Right cardiac atrium (tissue), 5 donors: ENCODE measurements around the gene KSR2. TPM values are rescaled to one million over a fixed set of nuclear protein-coding genes. Genes with fewer than 3 reads are reported as not detected.

Source experiments
- ATAC-seq, 2 donors: fragments of 200-7000 bp; cut with Tn5 transposase; one replicate each; pipeline versions ENCODE4 v1.8.0 to v1.9.1; 2020; ENCODE audit warnings: moderate library complexity in 2 of 2, mild to moderate bottlenecking in 1 of 2
- DNase-seq, 3 donors: peaks; one replicate each; pipeline ENCODE4 v3.0.0-alpha.2; 2020
- H3K27ac ChIP-seq: one replicate; pipeline ENCODE4 v1.5.1; 2013; ENCODE audit warnings: mild to moderate bottlenecking, low read length, control low read depth, moderate library complexity
- H3K27me3 ChIP-seq: one replicate; pipeline ENCODE4 v1.6.1; 2013; ENCODE audit not compliant: control insufficient read depth, insufficient read depth
- H3K4me1 ChIP-seq: one replicate; pipeline ENCODE4 v1.6.1; 2013; ENCODE audit warnings: low read length; ENCODE audit not compliant: control insufficient read depth, insufficient read depth
- H3K4me3 ChIP-seq: one replicate; pipeline ENCODE4 v1.5.1; 2013; ENCODE audit warnings: low read length, control low read depth
- H3K9me3 ChIP-seq: one replicate; pipeline ENCODE4 v1.6.1; 2013; ENCODE audit warnings: low read length; ENCODE audit not compliant: control insufficient read depth
- WGBS: extraction: QIAGEN DNeasy Blood & Tissue Kit; methylation state at CpG from one replicate; pipeline ENCODE4 v1.1.7; 2013; 5-methylcytosine and 5-hydroxymethylcytosine counted together
- intact Hi-C, 4 donors: fragments of 100-400 bp; cut with DNase I; formaldehyde crosslinking; loops; one replicate each; pipeline versions ENCODE4 v1.11.0 to v1.14.0; 2022 to 2023
- polyA plus RNA-seq: library from polyadenylated mRNA; stranded (reverse); fragments of 200-250 nt; gene quantifications from one replicate; pipeline ENCODE4 v1.2.3, GENCODE V29; 2013
- total RNA-seq, 4 donors: library from RNA; stranded (reverse); fragmentation: NEBNext Ultra II Directional; extraction: Animal tissue kit (Norgen Biotek cat#: 25700); gene quantifications; one replicate each; pipeline ENCODE4 v1.2.1, GENCODE V29; 2021
- donor health status: healthy with polysubstance abuse.
- donor health status: DM: no; HTN: yes; CAD: no.
- donor health status: DM: no; HTN: no; CAD: no.
- donor health status: DM: no; HTN: yes; CAD: no; lungs with severe emphysema.
- donor health status: DM: yes; HTN: yes; CAD: no.

KSR2 gene
- total and polyA plus RNA-seq, 5 donors, result 0.02 to 0.37 (median 0.03) TPM

DNA sequence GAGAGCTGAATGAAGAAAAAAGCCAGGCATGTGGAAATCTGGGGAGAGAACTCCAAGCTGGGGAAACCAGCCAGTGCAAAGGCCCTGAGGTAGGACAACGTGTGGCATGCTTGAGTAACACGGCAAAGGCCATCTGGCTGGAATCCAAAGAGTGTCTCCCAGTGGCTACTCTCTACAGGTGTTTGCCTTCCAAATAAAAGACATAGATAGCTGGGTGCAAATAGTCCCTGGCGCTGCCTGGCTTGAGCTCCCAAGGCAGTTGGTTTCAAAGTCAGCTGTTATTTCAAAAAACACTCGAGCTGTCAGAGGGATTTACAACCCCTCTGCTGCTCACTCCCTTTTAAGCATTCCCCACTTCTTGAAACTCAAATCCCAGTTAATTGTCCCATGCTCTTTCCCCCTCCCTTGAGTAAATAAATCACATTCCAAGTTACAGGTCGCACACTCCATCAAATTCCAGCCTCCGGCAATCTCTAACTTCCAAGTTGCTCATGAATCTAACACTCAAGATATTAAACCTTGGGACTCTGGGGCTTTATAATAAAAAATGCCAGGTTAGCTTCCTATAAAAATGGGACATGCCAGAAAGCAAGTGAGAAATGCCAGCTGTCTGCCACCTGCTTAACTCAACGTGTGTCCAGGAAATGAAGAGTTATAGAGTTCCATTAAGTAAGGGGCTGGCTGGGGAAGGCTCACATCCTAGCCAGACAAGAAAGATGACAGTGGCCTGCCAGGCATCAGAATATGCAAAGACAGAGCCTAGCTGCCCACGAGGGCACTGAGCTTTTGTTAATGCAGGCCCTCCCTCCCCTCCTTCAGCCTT, 473.7 kb downstream of the KSR2 start:
- intact Hi-C loops, result no loop called here
- 36% methylated on average over 8 of the region's 8 CpGs for WGBS

GRCh38 chr12:117491711-117492110, 477.1 kb downstream of the KSR2 start:
- ATAC-seq (no peak), DNase-seq (no peak)
- no peaks in the 10 kb centered on the region for H3K9me3 ChIP-seq
- WGBS, result 75% methylated on average over 7 of the region's 7 CpGs
- intact Hi-C loops, result no loop called here
- no peaks in the 10 kb centered on the region for H3K4me1 ChIP-seq
- H3K27me3 ChIP-seq, result no peaks in the 10 kb centered on the region
- no peak overlapping the region for H3K27ac ChIP-seq
- H3K4me3 ChIP-seq, result no peak overlapping the region

More for the DNA sequence above, 473.7 kb downstream of the KSR2 start:
- H3K27me3 ChIP-seq, result no peaks in the 10 kb centered on the region
- no peak for ATAC-seq
- H3K27ac ChIP-seq, result no peak overlapping the region
- no peaks in the 10 kb centered on the region for H3K9me3 ChIP-seq
- H3K4me3 ChIP-seq, result no peak overlapping the region
- no peak for DNase-seq
- peaks cover 3% of the 10 kb centered on the region for H3K4me1 ChIP-seq

- DNase-seq (no peak), ATAC-seq (no peak)
- no peak overlapping the region for H3K4me3 ChIP-seq
- intact Hi-C loops, result no loop called here
- no peaks in the 10 kb centered on the region for H3K9me3 ChIP-seq
- H3K4me1 ChIP-seq, result no peaks in the 10 kb centered on the region
- H3K27ac ChIP-seq, result no peak overlapping the region
- H3K27me3 ChIP-seq, result no peaks in the 10 kb centered on the region
- WGBS, result 76% methylated on average over 3 of the region's 3 CpGs
Measured at GRCh38 chr12:117490130-117490529, 478.7 kb downstream of the KSR2 start.

- intact Hi-C loops, result no loop called here
- no peaks in the 10 kb centered on the region for H3K27me3 ChIP-seq
- no peak for DNase-seq
- H3K4me1 ChIP-seq, result no peaks in the 10 kb centered on the region
- no peak overlapping the region for H3K27ac ChIP-seq
- no peaks in the 10 kb centered on the region for H3K9me3 ChIP-seq
- WGBS, result 87% methylated on average over 3 of the region's 3 CpGs
- no peak overlapping the region for H3K4me3 ChIP-seq
- ATAC-seq, result no peak
Measured at GRCh38 chr12:117489671-117490070, 479.1 kb downstream of the KSR2 start.

GRCh38 chr12:117486840-117487659, 481.7 kb downstream of the KSR2 start:
- WGBS, result 37% methylated on average over 5 of the region's 5 CpGs
- no peaks in the 10 kb centered on the region for H3K9me3 ChIP-seq
- H3K4me1 ChIP-seq, result no peaks in the 10 kb centered on the region
- intact Hi-C loops, result no loop called here
- H3K27ac ChIP-seq, result no peak overlapping the region
- H3K4me3 ChIP-seq, result no peak overlapping the region
- no peaks in the 10 kb centered on the region for H3K27me3 ChIP-seq
- DNase-seq, result peak in 1 of 3 donors; percentile 44
- peak in 1 of 2 donors; percentile 89 for ATAC-seq

GRCh38 chr12:117485984-117486839, 482.6 kb downstream of the KSR2 start:
- ATAC-seq, result peak; percentile 64 to 81
- peak overlapping the region; percentile 31 for H3K27ac ChIP-seq

GRCh38 chr12:117484901-117485300, 483.9 kb downstream of the KSR2 start:
- 83% methylated on average over 3 of the region's 3 CpGs for WGBS
- intact Hi-C loops, result no loop called here

More at GRCh38 chr12:117485984-117486839, 482.6 kb downstream of the KSR2 start:
- H3K4me3 ChIP-seq, result no peak overlapping the region
- no peak for DNase-seq
- intact Hi-C loops, result no loop called here
- peaks cover 2% of the 10 kb centered on the region for H3K9me3 ChIP-seq
- no peaks in the 10 kb centered on the region for H3K27me3 ChIP-seq
- WGBS, result 53% methylated on average over 10 of the region's 10 CpGs
- H3K4me1 ChIP-seq, result no peaks in the 10 kb centered on the region

DNA sequence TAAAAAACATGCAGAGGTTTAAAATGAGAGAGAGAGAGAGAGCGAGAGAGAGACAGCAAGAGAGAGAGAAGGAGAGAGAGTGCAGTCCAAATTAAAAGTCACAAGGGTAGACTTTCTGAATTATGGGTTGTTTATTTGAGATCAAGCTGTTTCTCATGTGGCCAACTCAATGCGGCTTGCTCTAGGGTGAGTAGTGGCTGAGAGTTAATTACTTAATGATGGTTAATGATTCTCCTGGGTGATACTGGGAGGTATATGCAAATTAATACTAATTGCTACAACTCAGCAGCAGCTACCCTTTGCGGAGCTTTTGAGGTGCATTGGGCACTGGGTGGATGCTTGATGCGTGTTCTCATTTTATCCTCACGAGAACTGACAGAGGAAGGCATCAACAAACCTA, 485.3 kb downstream of the KSR2 start:
- Histone ChIP-seq H3K27me3 (no peaks in the 10 kb centered on the region), H3K27ac (no peak overlapping the region), H3K4me3 (no peak overlapping the region), H3K9me3 (peaks cover 2% of the 10 kb centered on the region), H3K4me1 (no peaks in the 10 kb centered on the region)
- ATAC-seq (no peak), DNase-seq (no peak)
- intact Hi-C loops, result no loop called here
- 83% methylated on average over 5 of the region's 5 CpGs for WGBS

More at GRCh38 chr12:117484901-117485300, 483.9 kb downstream of the KSR2 start:
- H3K27me3 ChIP-seq, result no peaks in the 10 kb centered on the region
- H3K9me3 ChIP-seq, result peaks cover 2% of the 10 kb centered on the region
- no peak overlapping the region for H3K27ac ChIP-seq
- H3K4me3 ChIP-seq, result no peak overlapping the region
- DNase-seq (no peak), ATAC-seq (no peak)
- no peaks in the 10 kb centered on the region for H3K4me1 ChIP-seq

- H3K4me3 ChIP-seq, result no peak overlapping the region
- no peak for DNase-seq
- peaks cover 2% of the 10 kb centered on the region for H3K9me3 ChIP-seq
- no peaks in the 10 kb centered on the region for H3K4me1 ChIP-seq
- no peak for ATAC-seq
- 97% methylated on average over 1 of the region's 1 CpG for WGBS
- H3K27me3 ChIP-seq, result no peaks in the 10 kb centered on the region
- H3K27ac ChIP-seq, result no peak overlapping the region
- intact Hi-C loops, result no loop called here
Measured at GRCh38 chr12:117481470-117481869, 487.3 kb downstream of the KSR2 start.

GRCh38 chr12:117476341-117476740, 492.4 kb downstream of the KSR2 start:
- DNase-seq (no peak), ATAC-seq (no peak)
- Histone ChIP-seq H3K9me3 (no peaks in the 10 kb centered on the region), H3K4me1 (no peaks in the 10 kb centered on the region), H3K4me3 (no peak overlapping the region), H3K27ac (no peak overlapping the region), H3K27me3 (no peaks in the 10 kb centered on the region)
- 87% methylated on average over 7 of the region's 7 CpGs for WGBS
- intact Hi-C loops, result no loop called here
